K562 (cell line): ENCODE data around the gene CREB3L1. TPM values are rescaled to one million over a fixed set of nuclear protein-coding genes. Genes with fewer than 3 reads are reported as not detected.

Source experiments
- ASH1L ChIP-seq: fragments of 450-650 bp; IDR thresholded peaks from 2 replicates; pipeline ENCODE4 v1.6.1; 2018; ENCODE audit warnings: borderline replicate concordance, mild to moderate bottlenecking, low read depth; ENCODE audit not compliant: partially characterized antibody
- CBX2 ChIP-seq: fragments of 200-600 bp; sonication (generic); IDR thresholded peaks from one replicate; pipeline ENCODE4 v1.6.1; 2012; ENCODE audit warnings: mild to moderate bottlenecking, low read length, inconsistent platforms; ENCODE audit not compliant: insufficient read depth, poor library complexity, severe bottlenecking
- FOXO4 ChIP-seq: fragments of 450-650 bp; formaldehyde crosslinking; IDR thresholded peaks from 2 replicates; pipeline ENCODE4 v1.4.0; 2020; ENCODE audit warnings: mild to moderate bottlenecking, moderate library complexity
- GTF3C2 ChIP-seq: IDR thresholded peaks from 3 replicates; pipeline ENCODE4 v1.6.1; 2011; ENCODE audit warnings: borderline replicate concordance, mild to moderate bottlenecking, moderate library complexity; ENCODE audit not compliant: insufficient read length; ENCODE audit errors: extremely low read depth
- L3MBTL2 ChIP-seq: fragments of 450-650 bp; IDR thresholded peaks from 2 replicates; pipeline ENCODE4 v1.6.1; 2016; ENCODE audit warnings: mild to moderate bottlenecking, moderate library complexity
- NR2C2 ChIP-seq, 2 experiments: fragments of 200-800 bp in 1 of 2; sonication (Bioruptor generic) in 1 of 2; sonication (generic) in 1 of 2; formaldehyde crosslinking in 1 of 2; IDR thresholded peaks; 2 replicates each; pipeline versions ENCODE4 v1.6.1 to v1.8.0; 2016 to 2022; ENCODE audit warnings: mild to moderate bottlenecking in 1 of 2, missing compliant biosample characterization in 1 of 2, missing genetic modification characterization in 1 of 2, missing genetic modification reagents in 1 of 2
- PKNOX1 ChIP-seq: fragments of 450-650 bp; IDR thresholded peaks from 2 replicates; pipeline ENCODE4 v1.6.1; 2016
- U2AF1 ChIP-seq: fragments of 200-400 bp; formaldehyde crosslinking; optimal IDR thresholded peaks from 2 replicates; pipeline ENCODE3; 2017; ENCODE audit warnings: mild to moderate bottlenecking, low read depth, low read length, moderate library complexity
- ZNF263 ChIP-seq: sonication (generic); formaldehyde crosslinking; IDR thresholded peaks from 2 replicates; pipeline ENCODE4 v1.8.0; 2022; ENCODE audit warnings: mild to moderate bottlenecking, missing genetic modification reagents, borderline replicate concordance
- ZNF764 ChIP-seq: fragments of 250-450 bp; sonication (Bioruptor Pico); IDR thresholded peaks from 2 replicates; pipeline ENCODE4 v1.4.0; 2020; ENCODE audit warnings: low read depth, mild to moderate bottlenecking, moderate library complexity
- ZSCAN32 ChIP-seq: fragments of 450-650 bp; formaldehyde crosslinking; IDR thresholded peaks from 2 replicates; pipeline ENCODE4 v1.4.0; 2020; ENCODE audit warnings: mild to moderate bottlenecking, moderate library complexity
- polyA plus RNA-seq, 8 experiments: library from polyadenylated mRNA; depleted of rRNA in 4 of 8; stranded (reverse) in 5 of 8; unstranded in 3 of 8; fragments of >200 nt; fragmentation: Nextera tagmentation in 2 of 8; fragmentation: Illumina TruSeq in 1 of 8; extraction: Ambion mirVana in 2 of 8; extraction: Trizol in 1 of 8; gene quantifications; 2 replicates each; pipeline versions ENCODE4 v1.2.1 to v1.2.3, GENCODE V29; 2011 to 2014; ENCODE audit warnings: inconsistent platforms in 1 of 8, missing spikeins in 1 of 8
- total RNA-seq, 7 experiments: library from RNA; depleted of rRNA in 6 of 7; stranded (reverse); fragments of >200 nt in 6 of 7; fragmentation: Illumina TruSeq in 2 of 7; extraction: Trizol in 2 of 7; gene quantifications; 2 replicates each; pipeline versions ENCODE4 v1.2.1 to v1.2.3, GENCODE V29; 2011 to 2021; ENCODE audit warnings: low replicate concordance in 1 of 7
- TF ChIP-seq, protein P1 (sequence below): sonication (generic); formaldehyde crosslinking; IDR thresholded peaks from 2 replicates; pipeline ENCODE4 v1.8.1; 2023; ENCODE audit warnings: mild to moderate bottlenecking, missing genetic modification reagents
- TF ChIP-seq, protein P2 (sequence below): fragments of 250-450 bp; sonication (Bioruptor Pico); IDR thresholded peaks from 2 replicates; pipeline ENCODE4 v1.5.1; 2021; ENCODE audit warnings: mild to moderate bottlenecking
- TF ChIP-seq, protein P3 (sequence below), 3 experiments: fragments of 200-800 bp in 1 of 3; fragments of 250-450 bp in 1 of 3; fragments of 450-650 bp in 1 of 3; sonication (Bioruptor Pico) in 1 of 3; sonication (Bioruptor generic) in 1 of 3; formaldehyde crosslinking in 1 of 3; IDR thresholded peaks; 2 replicates each; pipeline versions ENCODE4 v1.6.1 to v1.8.0; 2016 to 2022; ENCODE audit warnings: mild to moderate bottlenecking in 2 of 3, missing genetic modification characterization in 2 of 3, missing compliant biosample characterization in 1 of 3, moderate library complexity in 1 of 3

Gene CREB3L1
- total and polyA plus RNA-seq, 9 of the 15 experiments (the other 6 are each of a cell fraction or from before 2014, with no cell fraction given), result 1.2 to 27.6 (median 3.7) TPM

DNA sequence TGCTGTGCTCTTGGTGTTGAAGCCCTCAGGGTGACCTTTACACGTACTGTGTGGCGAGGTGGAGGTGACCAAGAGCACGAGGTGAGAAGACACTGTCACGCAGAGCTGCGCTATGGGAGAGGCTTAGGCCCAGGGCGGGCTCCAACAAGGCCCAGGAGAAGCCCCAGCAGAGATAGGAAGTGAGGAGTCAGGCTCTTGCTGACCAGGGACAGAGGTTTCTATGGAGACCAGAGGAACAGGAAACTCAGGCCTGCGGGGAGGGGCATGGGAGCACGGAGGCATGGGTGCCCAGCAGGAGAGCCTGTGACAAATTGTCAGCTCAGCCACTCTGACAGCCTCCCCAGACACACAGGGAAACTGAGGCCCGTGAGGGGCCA, 85.6 kb downstream of the CREB3L1 start (continued):
- TF ChIP-seq ZNF263 (CRISPR knock-in tag) (no peak), ZNF764 (CRISPR knock-in tag) (no peak), GTF3C2 (no peak), ZSCAN32 (no peak), U2AF1 (no peak), L3MBTL2 (0 out of 2 replicates have a peak, but pooled peaks have one; percentile 26), CBX2 (no peak), FOXO4 (CRISPR knock-in tag) (0 out of 2 replicates have a peak, but pooled peaks have one; percentile 33), NR2C2 (CRISPR knock-in tag; IDR thresholded peaks at IDR 0.05) (no peak), NR2C2 (tag; IDR thresholded peaks at IDR 0.05) (0 out of 2 replicates have a peak, but pooled peaks have one; percentile 16), ASH1L (no peak), PKNOX1 (no peak)
- TF ChIP-seq, protein P1, sequence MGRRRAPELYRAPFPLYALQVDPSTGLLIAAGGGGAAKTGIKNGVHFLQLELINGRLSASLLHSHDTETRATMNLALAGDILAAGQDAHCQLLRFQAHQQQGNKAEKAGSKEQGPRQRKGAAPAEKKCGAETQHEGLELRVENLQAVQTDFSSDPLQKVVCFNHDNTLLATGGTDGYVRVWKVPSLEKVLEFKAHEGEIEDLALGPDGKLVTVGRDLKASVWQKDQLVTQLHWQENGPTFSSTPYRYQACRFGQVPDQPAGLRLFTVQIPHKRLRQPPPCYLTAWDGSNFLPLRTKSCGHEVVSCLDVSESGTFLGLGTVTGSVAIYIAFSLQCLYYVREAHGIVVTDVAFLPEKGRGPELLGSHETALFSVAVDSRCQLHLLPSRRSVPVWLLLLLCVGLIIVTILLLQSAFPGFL (CRISPR knock-in tag), result no peak
- TF ChIP-seq, protein P2, sequence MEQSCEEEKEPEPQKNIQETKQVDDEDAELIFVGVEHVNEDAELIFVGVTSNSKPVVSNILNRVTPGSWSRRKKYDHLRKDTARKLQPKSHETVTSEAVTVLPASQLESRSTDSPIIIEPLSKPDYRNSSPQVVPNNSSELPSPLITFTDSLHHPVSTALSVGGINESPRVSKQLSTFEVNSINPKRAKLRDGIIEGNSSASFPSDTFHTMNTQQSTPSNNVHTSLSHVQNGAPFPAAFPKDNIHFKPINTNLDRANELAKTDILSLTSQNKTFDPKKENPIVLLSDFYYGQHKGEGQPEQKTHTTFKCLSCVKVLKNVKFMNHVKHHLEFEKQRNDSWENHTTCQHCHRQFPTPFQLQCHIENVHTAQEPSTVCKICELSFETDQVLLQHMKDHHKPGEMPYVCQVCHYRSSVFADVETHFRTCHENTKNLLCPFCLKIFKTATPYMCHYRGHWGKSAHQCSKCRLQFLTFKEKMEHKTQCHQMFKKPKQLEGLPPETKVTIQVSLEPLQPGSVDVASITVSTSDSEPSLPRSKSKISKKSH, result no peak
- TF ChIP-seq, protein P3, sequence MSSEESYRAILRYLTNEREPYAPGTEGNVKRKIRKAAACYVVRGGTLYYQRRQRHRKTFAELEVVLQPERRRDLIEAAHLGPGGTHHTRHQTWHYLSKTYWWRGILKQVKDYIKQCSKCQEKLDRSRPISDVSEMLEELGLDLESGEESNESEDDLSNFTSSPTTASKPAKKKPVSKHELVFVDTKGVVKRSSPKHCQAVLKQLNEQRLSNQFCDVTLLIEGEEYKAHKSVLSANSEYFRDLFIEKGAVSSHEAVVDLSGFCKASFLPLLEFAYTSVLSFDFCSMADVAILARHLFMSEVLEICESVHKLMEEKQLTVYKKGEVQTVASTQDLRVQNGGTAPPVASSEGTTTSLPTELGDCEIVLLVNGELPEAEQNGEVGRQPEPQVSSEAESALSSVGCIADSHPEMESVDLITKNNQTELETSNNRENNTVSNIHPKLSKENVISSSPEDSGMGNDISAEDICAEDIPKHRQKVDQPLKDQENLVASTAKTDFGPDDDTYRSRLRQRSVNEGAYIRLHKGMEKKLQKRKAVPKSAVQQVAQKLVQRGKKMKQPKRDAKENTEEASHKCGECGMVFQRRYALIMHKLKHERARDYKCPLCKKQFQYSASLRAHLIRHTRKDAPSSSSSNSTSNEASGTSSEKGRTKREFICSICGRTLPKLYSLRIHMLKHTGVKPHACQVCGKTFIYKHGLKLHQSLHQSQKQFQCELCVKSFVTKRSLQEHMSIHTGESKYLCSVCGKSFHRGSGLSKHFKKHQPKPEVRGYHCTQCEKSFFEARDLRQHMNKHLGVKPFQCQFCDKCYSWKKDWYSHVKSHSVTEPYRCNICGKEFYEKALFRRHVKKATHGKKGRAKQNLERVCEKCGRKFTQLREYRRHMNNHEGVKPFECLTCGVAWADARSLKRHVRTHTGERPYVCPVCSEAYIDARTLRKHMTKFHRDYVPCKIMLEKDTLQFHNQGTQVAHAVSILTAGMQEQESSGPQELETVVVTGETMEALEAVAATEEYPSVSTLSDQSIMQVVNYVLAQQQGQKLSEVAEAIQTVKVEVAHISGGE (CRISPR knock-in tag; IDR thresholded peaks at IDR 0.05), result peak in 1 of 3 experiments; percentile 53; a peak in 1 of 6 replicates
